Hippocampal formation (tissue), 2 donors: ENCODE data around the gene POU1F1.
"Not testable (repeated sequence)": the region's sequence is repeated elsewhere in the genome, so short reads cannot be mapped to it uniquely, and the experiment has no call there.

Experiments used
- DNase-seq, 2 donors: peaks; one replicate each; lab custom pipeline; 2025; lab: John Stamatoyannopoulos, UW

POU1F1 gene

GRCh38 chr3:87250009-87250408 is 26.4 kb downstream of the POU1F1 start:
- DNase-seq = no peak

GRCh38 chr3:87248831-87249230 is 27.6 kb downstream of the POU1F1 start:
- no peak for DNase-seq

- not testable (repeated sequence) for DNase-seq
These were observed 28.2 kb downstream of the POU1F1 start for GRCh38 chr3:87248231-87248630.

GRCh38 chr3:87247430-87247773 is 29.0 kb downstream of the POU1F1 start:
- DNase-seq = no peak

- no peak for DNase-seq
These were observed 29.5 kb downstream of the POU1F1 start for GRCh38 chr3:87246662-87247429.

- DNase-seq = no peak
These were observed 40.3 kb downstream of the POU1F1 start for GRCh38 chr3:87236093-87236492.

- DNase-seq = no peak
These were observed 42.6 kb downstream of the POU1F1 start for GRCh38 chr3:87233805-87234204.

- no peak for DNase-seq
These were observed 47.3 kb downstream of the POU1F1 start for GRCh38 chr3:87229113-87229512.

GRCh38 chr3:87228316-87228715 is 48.1 kb downstream of the POU1F1 start:
- no peak for DNase-seq

GRCh38 chr3:87227835-87228144 is 48.6 kb downstream of the POU1F1 start:
- no peak for DNase-seq

- DNase-seq = peak; percentile 81 to 91
These were observed 49.1 kb downstream of the POU1F1 start, which contains the start of gene CHMP2B for GRCh38 chr3:87227104-87227834. CHMP2B (plus strand) TSS chr3:87227309; CDS start chr3:87227523, 214 bp downstream.

- peak; percentile 8 to 20 for DNase-seq
These were observed 50.7 kb downstream of the POU1F1 start for GRCh38 chr3:87225659-87226058.

- no peak for DNase-seq
These were observed 56.8 kb downstream of the POU1F1 start for GRCh38 chr3:87219611-87220010.

- DNase-seq = no peak
These were observed 57.8 kb downstream of the POU1F1 start for GRCh38 chr3:87218560-87218959.
